ENCODE results near the gene DIPK1B.

The DIPK1B gene

GRCh38 chr9:136686794-136687711 is 25.3 kb upstream of the DIPK1B start, which contains the start of gene AGPAT2:
AGPAT2 (minus strand) TSS chr9:136687457; CDS start chr9:136687357, 100 bp downstream.
- DNase-seq = no peak

GRCh38 chr9:136687721-136688223 is 24.6 kb upstream of the DIPK1B start:
- no peak for DNase-seq

- DNase-seq = no peak
These were observed 23.9 kb upstream of the DIPK1B start for GRCh38 chr9:136688274-136689107.

GRCh38 chr9:136689108-136689460 is 23.3 kb upstream of the DIPK1B start:
- no peak for DNase-seq

GRCh38 chr9:136690104-136690805 is 22.1 kb upstream of the DIPK1B start:
- no peak for DNase-seq

- peak; percentile 64 for DNase-seq
These were observed 21.5 kb upstream of the DIPK1B start for GRCh38 chr9:136690806-136691261.

- DNase-seq = no peak
These were observed 20.8 kb upstream of the DIPK1B start for GRCh38 chr9:136691316-136692184.

- DNase-seq = no peak
These were observed 19.9 kb upstream of the DIPK1B start for GRCh38 chr9:136692185-136693134.

GRCh38 chr9:136693135-136693489 is 19.3 kb upstream of the DIPK1B start:
- no peak for DNase-seq

- DNase-seq = no peak
These were observed 18.7 kb upstream of the DIPK1B start for GRCh38 chr9:136693490-136694162.

- DNase-seq = no peak
These were observed 18.1 kb upstream of the DIPK1B start for GRCh38 chr9:136694163-136694871.

GRCh38 chr9:136694872-136695247 is 17.5 kb upstream of the DIPK1B start:
- no peak for DNase-seq

GRCh38 chr9:136695435-136695895 is 16.9 kb upstream of the DIPK1B start:
- no peak for DNase-seq

GRCh38 chr9:136695955-136696354 is 16.4 kb upstream of the DIPK1B start:
- peak; percentile 41 for DNase-seq

GRCh38 chr9:136696502-136696901 is 15.9 kb upstream of the DIPK1B start:
- DNase-seq = no peak

- no peak for DNase-seq
These were observed 15.1 kb upstream of the DIPK1B start for GRCh38 chr9:136697146-136697820.

- DNase-seq = no peak
These were observed 14.4 kb upstream of the DIPK1B start for GRCh38 chr9:136697821-136698526.

GRCh38 chr9:136698635-136699246 is 13.6 kb upstream of the DIPK1B start:
- DNase-seq = no peak
